Upper lobe of right lung (tissue), 1 donor: ENCODE data around the gene QSER1. TPM values are rescaled to one million over a fixed set of nuclear protein-coding genes. Genes with fewer than 3 reads are reported as not detected.

ENCODE experiments used
- ATAC-seq: fragments of 200-7000 bp; cut with Tn5 transposase; one replicate; pipeline ENCODE4 v1.9.1; 2020; ENCODE audit warnings: mild to moderate bottlenecking, moderate library complexity
- DNase-seq: peaks from one replicate; pipeline ENCODE4 v3.0.0-alpha.2; 2020
- H3K27ac ChIP-seq: fragments of 200-600 bp; one replicate; pipeline ENCODE4 v1.8.0; 2022
- H3K27me3 ChIP-seq: fragments of 200-600 bp; one replicate; pipeline ENCODE4 v1.8.0; 2022; ENCODE audit warnings: mild to moderate bottlenecking
- H3K36me3 ChIP-seq: fragments of 200-600 bp; one replicate; pipeline ENCODE4 v1.8.0; 2022
- H3K4me1 ChIP-seq: fragments of 200-600 bp; one replicate; pipeline ENCODE4 v1.8.0; 2022
- H3K4me3 ChIP-seq: fragments of 200-600 bp; one replicate; pipeline ENCODE4 v1.8.0; 2022; ENCODE audit warnings: mild to moderate bottlenecking
- H3K9me3 ChIP-seq: fragments of 200-600 bp; one replicate; pipeline ENCODE4 v1.8.0; 2022
- intact Hi-C: fragments of 100-400 bp; cut with DNase I; formaldehyde crosslinking; loops from one replicate; pipeline ENCODE4 v1.11.0; 2022
- total RNA-seq: library from RNA; stranded (reverse); fragmentation: NEBNext Ultra II Directional; extraction: Animal tissue kit (Norgen Biotek cat#: 25700); gene quantifications from one replicate; pipeline ENCODE4 v1.2.1, GENCODE V29; 2021
- TF ChIP-seq, protein P1 (sequence below): fragments of 200-600 bp; IDR thresholded peaks from one replicate; pipeline ENCODE4 v1.8.0; 2022; ENCODE audit warnings: antibody characterized with exemption
- donor health status: DM: no; HTN: yes; CAD: no; lungs with severe emphysema.

QSER1 gene
- total RNA-seq, 1 donor from 2014 or later = 26.3 TPM

DNA sequence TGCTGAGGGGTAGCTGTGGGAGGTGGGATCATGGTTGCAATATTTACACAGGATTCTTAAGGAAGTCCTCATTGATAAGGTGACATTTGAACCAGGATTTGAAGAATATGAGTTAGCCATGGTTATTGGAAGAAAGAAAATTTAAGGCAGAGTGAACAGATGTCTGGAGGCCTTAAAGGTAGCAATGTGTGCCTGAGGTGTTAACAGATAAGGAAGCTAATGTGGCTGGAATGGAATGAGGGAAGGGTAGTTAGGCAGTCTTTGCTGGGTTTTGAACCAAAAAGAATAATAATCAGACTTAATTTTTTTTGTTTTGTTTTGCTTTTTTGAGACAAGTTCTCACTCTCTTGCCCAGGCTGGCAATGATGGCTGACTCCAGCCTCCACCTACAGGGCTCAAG, 113.4 kb downstream of the QSER1 start:
- intact Hi-C loops = no loop called here
- Histone ChIP-seq H3K4me1 (no peaks in the 10 kb centered on the region), H3K36me3 (no peaks in the 10 kb centered on the region), H3K9me3 (no peaks in the 10 kb centered on the region), H3K4me3 (no peak overlapping the region), H3K27ac (no peak overlapping the region), H3K27me3 (no peaks in the 10 kb centered on the region)
- TF ChIP-seq, protein P1, sequence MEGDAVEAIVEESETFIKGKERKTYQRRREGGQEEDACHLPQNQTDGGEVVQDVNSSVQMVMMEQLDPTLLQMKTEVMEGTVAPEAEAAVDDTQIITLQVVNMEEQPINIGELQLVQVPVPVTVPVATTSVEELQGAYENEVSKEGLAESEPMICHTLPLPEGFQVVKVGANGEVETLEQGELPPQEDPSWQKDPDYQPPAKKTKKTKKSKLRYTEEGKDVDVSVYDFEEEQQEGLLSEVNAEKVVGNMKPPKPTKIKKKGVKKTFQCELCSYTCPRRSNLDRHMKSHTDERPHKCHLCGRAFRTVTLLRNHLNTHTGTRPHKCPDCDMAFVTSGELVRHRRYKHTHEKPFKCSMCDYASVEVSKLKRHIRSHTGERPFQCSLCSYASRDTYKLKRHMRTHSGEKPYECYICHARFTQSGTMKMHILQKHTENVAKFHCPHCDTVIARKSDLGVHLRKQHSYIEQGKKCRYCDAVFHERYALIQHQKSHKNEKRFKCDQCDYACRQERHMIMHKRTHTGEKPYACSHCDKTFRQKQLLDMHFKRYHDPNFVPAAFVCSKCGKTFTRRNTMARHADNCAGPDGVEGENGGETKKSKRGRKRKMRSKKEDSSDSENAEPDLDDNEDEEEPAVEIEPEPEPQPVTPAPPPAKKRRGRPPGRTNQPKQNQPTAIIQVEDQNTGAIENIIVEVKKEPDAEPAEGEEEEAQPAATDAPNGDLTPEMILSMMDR = no peak
- no peak for ATAC-seq
- DNase-seq = no peak

DNA sequence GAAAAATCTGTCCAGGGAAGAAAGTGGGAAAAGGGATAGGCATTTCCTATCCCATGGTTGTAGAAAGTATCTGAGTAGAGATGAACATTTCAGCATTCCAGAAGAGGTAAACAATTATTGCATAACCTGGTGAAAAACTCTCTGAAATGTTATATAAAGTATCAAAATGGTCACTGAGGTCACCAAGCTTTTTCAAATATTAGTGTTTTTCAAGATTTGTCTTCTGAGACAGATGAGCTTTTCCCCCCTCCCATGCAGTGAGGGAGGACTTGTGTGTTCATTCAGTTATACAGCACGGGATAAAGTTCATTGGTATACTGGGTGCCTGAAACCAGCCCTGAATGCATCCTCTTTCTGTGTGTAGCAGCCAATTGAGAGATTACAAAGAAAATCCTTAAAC, 121.1 kb downstream of the QSER1 start:
- no peak overlapping the region for H3K27ac ChIP-seq
- DNase-seq (no peak), ATAC-seq (no peak)
- no peak overlapping the region for H3K4me3 ChIP-seq
- H3K9me3 ChIP-seq = no peaks in the 10 kb centered on the region
- peaks cover 5% of the 10 kb centered on the region for H3K27me3 ChIP-seq
- H3K4me1 ChIP-seq = no peaks in the 10 kb centered on the region
- intact Hi-C loops = no loop called here
- no peaks in the 10 kb centered on the region for H3K36me3 ChIP-seq
- TF ChIP-seq, protein P1 = no peak

DNA sequence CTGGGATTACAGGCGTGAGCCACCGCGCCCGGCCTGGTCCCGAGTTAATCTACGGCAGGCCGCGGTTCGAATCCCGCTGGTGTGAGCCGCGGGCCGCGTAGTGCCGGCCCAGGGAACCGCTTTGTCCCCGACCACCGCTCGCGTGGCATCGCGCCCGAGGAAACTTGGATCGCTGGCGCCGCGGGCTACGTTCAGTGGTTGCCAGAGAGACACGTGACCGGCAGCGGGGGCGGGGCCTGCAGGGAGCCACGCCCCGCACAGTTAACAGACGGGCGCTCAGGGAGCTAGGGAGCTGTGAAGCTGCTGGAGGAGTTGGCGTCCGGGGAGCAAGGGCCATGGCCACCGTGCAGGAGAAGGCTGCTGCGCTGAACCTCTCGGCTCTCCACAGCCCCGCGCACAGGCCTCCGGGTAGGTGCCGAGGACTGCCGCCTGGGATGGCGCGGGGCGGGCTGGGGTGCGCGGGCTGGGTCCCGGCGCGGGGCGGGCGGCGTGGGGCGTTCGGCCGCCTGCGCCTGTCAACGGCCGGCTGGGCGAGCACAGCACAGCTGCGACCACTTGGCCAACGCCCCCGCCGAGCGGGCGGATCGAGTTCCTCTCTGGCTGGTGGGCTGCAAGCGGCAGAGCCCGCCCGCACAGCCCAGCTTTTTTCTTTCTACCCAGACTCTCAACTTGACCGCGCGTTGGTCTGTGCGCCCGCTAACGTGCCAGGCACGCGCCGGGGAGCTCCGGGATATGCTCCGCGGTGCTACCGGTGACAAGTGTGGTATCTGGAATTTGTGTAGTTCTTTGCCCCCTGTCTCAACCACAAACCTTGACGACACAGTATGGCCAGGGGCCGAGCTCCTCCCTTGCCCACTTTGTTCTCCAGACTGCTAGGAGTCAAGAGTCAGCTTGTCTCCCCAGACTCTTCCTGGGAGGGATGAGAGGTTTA, 123.3 kb downstream of the QSER1 start, which contains the start of gene DEPDC7:
DEPDC7 (plus strand) TSS at position 258 of the 931 bp plus-strand sequence; CDS start at position 336, 78 bp downstream.
- peaks cover 18% of the 10 kb centered on the region for H3K27me3 ChIP-seq
- no peaks in the 10 kb centered on the region for H3K36me3 ChIP-seq
- no peaks in the 10 kb centered on the region for H3K9me3 ChIP-seq
- no peaks in the 10 kb centered on the region for H3K4me1 ChIP-seq
- H3K4me3 ChIP-seq = peak within 1 kb of the TSS; percentile 48
- ATAC-seq = peak; percentile 97
- peak; percentile 91 for DNase-seq
- intact Hi-C loops = no loop called here
- TF ChIP-seq, protein P1 = no peak
- no peak within 1 kb of the TSS for H3K27ac ChIP-seq

DNA sequence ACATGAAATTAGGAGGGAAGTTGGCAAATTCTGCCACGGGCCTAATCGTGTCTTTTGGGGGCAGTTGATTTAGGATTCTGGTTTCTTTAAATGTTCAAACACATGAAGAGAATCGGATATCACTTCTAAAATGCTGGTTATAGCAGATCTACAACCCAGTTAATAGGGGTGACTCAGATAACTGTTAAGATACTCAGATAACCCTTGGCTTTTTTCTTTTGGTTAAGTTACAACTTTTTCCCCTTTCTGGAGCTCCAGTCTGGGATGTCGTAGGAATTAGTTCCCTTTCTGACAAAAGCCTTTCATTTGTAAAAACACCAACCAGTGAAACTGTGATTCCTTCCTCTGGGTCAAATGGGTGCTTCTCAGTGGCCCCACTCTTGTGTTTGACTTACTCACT, 124.0 kb downstream of the QSER1 start:
- no peaks in the 10 kb centered on the region for H3K36me3 ChIP-seq
- intact Hi-C loops = no loop called here
- DNase-seq (no peak), ATAC-seq (no peak)
- H3K27me3 ChIP-seq = peaks cover 18% of the 10 kb centered on the region
- H3K4me3 ChIP-seq = peak overlapping the region; percentile 48
- H3K4me1 ChIP-seq = no peaks in the 10 kb centered on the region
- no peaks in the 10 kb centered on the region for H3K9me3 ChIP-seq
- TF ChIP-seq, protein P1 = no peak
- H3K27ac ChIP-seq = no peak overlapping the region

DNA sequence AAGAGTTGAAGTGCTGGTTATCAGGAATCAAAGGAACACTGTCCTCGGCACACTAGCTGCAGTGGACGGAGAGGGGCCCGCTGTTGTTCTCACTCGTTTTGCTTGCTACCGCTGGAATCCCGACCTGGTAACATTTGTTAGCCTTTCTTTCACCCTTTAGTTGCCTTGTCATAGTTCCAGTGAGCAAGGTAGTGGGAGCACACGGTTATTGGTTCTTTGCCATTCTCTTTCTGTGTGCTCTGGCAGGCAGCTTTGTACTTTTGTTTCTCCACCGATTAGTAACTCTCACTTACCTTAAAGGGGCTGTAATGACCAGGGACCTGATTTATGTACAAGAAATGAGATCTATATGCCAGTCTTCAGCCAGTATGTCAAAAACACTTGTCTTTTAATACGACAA, 124.9 kb downstream of the QSER1 start:
- H3K4me3 ChIP-seq = no peak overlapping the region
- H3K4me1 ChIP-seq = no peaks in the 10 kb centered on the region
- H3K27me3 ChIP-seq = peaks cover 18% of the 10 kb centered on the region
- TF ChIP-seq, protein P1 = no peak
- H3K36me3 ChIP-seq = no peaks in the 10 kb centered on the region
- DNase-seq = no peak
- intact Hi-C loops = no loop called here
- no peak for ATAC-seq
- H3K27ac ChIP-seq = no peak overlapping the region
- no peaks in the 10 kb centered on the region for H3K9me3 ChIP-seq
